Measurements from ENCODE around the gene PCDHGC4. TPM values are rescaled to one million over a fixed set of nuclear protein-coding genes. Genes with fewer than 3 reads are reported as not detected.

PCDHGC4 gene
- total and polyA plus RNA-seq, 12 donors = 0.03 to 6.1 (median 1.4) TPM

DNA sequence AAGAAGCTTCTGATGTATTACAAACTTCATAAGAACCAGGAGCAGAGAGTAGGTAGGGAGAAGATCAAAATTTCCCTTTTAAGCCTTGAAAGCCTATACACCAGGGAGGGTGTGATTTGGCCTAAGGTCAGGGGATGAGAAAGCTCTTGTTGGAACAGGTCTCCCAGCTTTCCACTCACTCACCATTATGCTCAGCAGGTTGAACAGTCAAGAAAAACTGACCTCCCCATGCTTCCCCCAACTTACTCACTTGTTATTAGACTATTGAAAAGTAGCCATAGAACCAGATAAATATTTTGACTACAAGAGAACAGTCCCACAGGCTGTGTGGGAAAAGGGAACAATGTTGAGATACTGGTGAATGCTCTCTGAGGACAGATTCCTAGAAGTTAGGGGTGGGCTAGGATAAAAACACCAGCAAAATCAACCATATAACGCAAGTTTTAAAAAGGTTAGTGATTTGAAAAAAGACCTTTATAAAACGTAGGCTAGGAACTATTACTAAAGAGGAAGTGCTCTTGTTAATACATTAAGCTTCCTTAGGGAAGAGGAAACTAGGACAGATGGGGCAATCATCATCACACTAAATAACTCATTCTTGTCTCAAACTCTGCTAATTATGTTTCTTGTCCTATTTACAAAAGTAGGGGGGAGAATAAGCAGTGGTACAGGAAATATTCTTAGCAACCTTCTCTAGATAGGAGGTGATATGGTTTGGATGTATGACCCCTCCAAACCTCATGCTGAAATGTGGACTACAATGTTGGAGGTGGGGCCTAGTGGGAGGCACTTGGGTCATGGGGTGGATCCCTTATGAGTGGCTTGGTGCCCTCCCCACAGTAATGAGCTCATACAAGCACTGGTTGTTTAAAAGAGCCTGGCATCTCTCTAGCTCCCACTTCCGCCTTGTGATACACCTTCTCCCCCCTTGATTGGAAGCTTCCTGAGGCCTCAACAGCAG lies 35.1 kb downstream of the PCDHGC4 start:
- peaks cover 27 to 53% of the 10 kb centered on the region in 2 donors for H3K4me1 ChIP-seq (replicated peaks in 1 of 2)
- WGBS, 4 donors = 72 to 80% (median 77%) methylated on average over 3 of the region's 3 CpGs
- H3K36me3 ChIP-seq (replicated peaks in 1 of 2) = peaks cover 0 to 24% of the 10 kb centered on the region in 2 donors
- H3K9me3 ChIP-seq (replicated peaks in 1 of 3) = no peaks in the 10 kb centered on the region
- H3K4me3 ChIP-seq = no peak overlapping the region
- H3K27me3 ChIP-seq = no peaks in the 10 kb centered on the region
- intact Hi-C loops (cut with DNase I) = loop anchor here (5.0 to 10.0 kb wide), 3 partner anchors 43 to 105 kb away; partner anchors contain the start of genes PCDHGC3 (in 2 of the 2), PCDHGA10 (in 1 of the 2), PCDHGA11 (in 1 of the 2) and PCDHGB7 (in 1 of the 2)
- TF ChIP-seq, protein P1, sequence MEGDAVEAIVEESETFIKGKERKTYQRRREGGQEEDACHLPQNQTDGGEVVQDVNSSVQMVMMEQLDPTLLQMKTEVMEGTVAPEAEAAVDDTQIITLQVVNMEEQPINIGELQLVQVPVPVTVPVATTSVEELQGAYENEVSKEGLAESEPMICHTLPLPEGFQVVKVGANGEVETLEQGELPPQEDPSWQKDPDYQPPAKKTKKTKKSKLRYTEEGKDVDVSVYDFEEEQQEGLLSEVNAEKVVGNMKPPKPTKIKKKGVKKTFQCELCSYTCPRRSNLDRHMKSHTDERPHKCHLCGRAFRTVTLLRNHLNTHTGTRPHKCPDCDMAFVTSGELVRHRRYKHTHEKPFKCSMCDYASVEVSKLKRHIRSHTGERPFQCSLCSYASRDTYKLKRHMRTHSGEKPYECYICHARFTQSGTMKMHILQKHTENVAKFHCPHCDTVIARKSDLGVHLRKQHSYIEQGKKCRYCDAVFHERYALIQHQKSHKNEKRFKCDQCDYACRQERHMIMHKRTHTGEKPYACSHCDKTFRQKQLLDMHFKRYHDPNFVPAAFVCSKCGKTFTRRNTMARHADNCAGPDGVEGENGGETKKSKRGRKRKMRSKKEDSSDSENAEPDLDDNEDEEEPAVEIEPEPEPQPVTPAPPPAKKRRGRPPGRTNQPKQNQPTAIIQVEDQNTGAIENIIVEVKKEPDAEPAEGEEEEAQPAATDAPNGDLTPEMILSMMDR (IDR thresholded peaks at IDR 0.05) = no peak
- no peak for TF ChIP-seq POLR2A (IDR thresholded peaks at IDR 0.05)
- peak overlapping the region in 3 of 5 donors; percentile 52 to 93 (median 87) for H3K27ac ChIP-seq
- DNase-seq = no peak

- intact Hi-C loops (cut with DNase I) = loop anchor here (10.0 kb wide), 2 partner anchors 97 to 107 kb away; partner anchors contain the start of genes PCDHGA10 (in 1 of the 2), PCDHGA11 (in 1 of the 2) and PCDHGB7 (in 1 of the 2)
- Histone ChIP-seq H3K4me1 (replicated peaks in 1 of 2) (peaks cover 23 to 43% of the 10 kb centered on the region in 2 donors), H3K27me3 (no peaks in the 10 kb centered on the region), H3K27ac (peak overlapping the region in 4 of 5 donors; percentile 14 to 93 (median 70)), H3K9me3 (replicated peaks in 1 of 3) (no peaks in the 10 kb centered on the region), H3K36me3 (replicated peaks in 1 of 2) (peaks cover 0 to 23% of the 10 kb centered on the region in 2 donors), H3K4me3 (no peak overlapping the region)
- peak in 6 of 7 donors; percentile 45 to 65 (median 58) for DNase-seq
- TF ChIP-seq POLR2A (IDR thresholded peaks at IDR 0.05) = peak in 1 of 2 donors; percentile 37
- TF ChIP-seq, protein P1 (IDR thresholded peaks at IDR 0.05) = no peak
- WGBS, 4 donors = 28 to 47% (median 39%) methylated on average over 2 of the region's 2 CpGs
These were observed 36.5 kb downstream of the PCDHGC4 start for GRCh38 chr5:141521244-141521781.

- Histone ChIP-seq H3K9me3 (replicated peaks in 1 of 3) (no peaks in the 10 kb centered on the region), H3K27ac (peak overlapping the region in 3 of 5 donors; percentile 52 to 93 (median 87)), H3K36me3 (replicated peaks in 1 of 2) (peaks cover 0 to 25% of the 10 kb centered on the region in 2 donors), H3K4me3 (no peak overlapping the region), H3K27me3 (no peaks in the 10 kb centered on the region), H3K4me1 (replicated peaks in 1 of 2) (peaks cover 23 to 43% of the 10 kb centered on the region in 2 donors)
- intact Hi-C loops (cut with DNase I) = loop anchor here (10.0 kb wide), 2 partner anchors 98 to 108 kb away; partner anchors contain the start of genes PCDHGA10 (in 1 of the 2), PCDHGA11 (in 1 of the 2) and PCDHGB7 (in 1 of the 2)
- DNase-seq = no peak
- WGBS, 4 donors = 52 to 63% (median 56%) methylated on average over 2 of the region's 2 CpGs
- no peak for TF ChIP-seq POLR2A (IDR thresholded peaks at IDR 0.05)
- TF ChIP-seq, protein P1 (IDR thresholded peaks at IDR 0.05) = no peak
These were observed 37.5 kb downstream of the PCDHGC4 start for GRCh38 chr5:141522301-141522700.

DNA sequence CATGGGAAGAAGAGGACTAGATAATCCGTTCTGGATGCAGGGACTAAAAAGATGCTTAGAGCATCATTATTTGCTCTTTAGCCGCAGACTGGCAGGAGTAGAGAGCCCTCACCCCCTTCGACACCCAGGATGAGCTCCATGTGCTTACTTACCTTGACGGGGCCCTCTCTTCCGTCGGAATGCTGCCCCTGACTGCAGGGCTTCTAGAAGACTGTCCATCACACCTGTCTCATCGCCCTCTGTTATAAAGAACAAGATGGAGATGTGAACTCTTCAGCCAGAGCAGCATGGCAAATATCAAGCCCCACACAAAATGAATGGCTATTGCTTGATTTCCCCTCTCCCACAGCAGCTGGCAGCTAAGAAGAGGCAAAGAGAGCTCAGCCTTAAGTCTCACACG lies 39.2 kb downstream of the PCDHGC4 start:
- Histone ChIP-seq H3K9me3 (replicated peaks in 1 of 3) (no peaks in the 10 kb centered on the region), H3K4me3 (no peak overlapping the region), H3K27me3 (no peaks in the 10 kb centered on the region), H3K27ac (peak overlapping the region in 2 of 5 donors; percentile 37 to 77), H3K4me1 (replicated peaks in 1 of 2) (peaks cover 37 to 54% of the 10 kb centered on the region in 2 donors), H3K36me3 (replicated peaks in 1 of 2) (peaks cover 0 to 24% of the 10 kb centered on the region in 2 donors)
- no peak for DNase-seq
- TF ChIP-seq POLR2A (IDR thresholded peaks at IDR 0.05) = no peak
- TF ChIP-seq, protein P1 (IDR thresholded peaks at IDR 0.05) = no peak
- 81 to 89% (median 85%) methylated on average over 8 of the region's 8 CpGs for WGBS, 4 donors
- intact Hi-C loops (cut with DNase I) = loop anchor here (10.0 kb wide), 2 partner anchors 99 to 109 kb away; partner anchors contain the start of genes PCDHGA10 (in 1 of the 2), PCDHGA11 (in 1 of the 2) and PCDHGB7 (in 1 of the 2)

All from adrenal gland (tissue), 12 donors.